GM12878 (cell line): ENCODE results near the gene SORCS1. TPM values are rescaled to one million over a fixed set of nuclear protein-coding genes. Genes with fewer than 3 reads are reported as not detected.

Experiments
- CUX1 ChIP-seq: IDR thresholded peaks from 2 replicates; pipeline ENCODE4 v1.6.1; 2012; ENCODE audit warnings: improper control_type of control experiment, low read depth, low read length; ENCODE audit not compliant: insufficient replicate concordance
- SRF ChIP-seq, 2 experiments: IDR thresholded peaks; 2 replicates each; pipeline ENCODE4 v1.6.1; 2011; ENCODE audit warnings: low read depth in 2 of 2, low read length in 2 of 2, mild to moderate bottlenecking in 1 of 2, moderate library complexity in 1 of 2
- ZNF622 ChIP-seq: fragments of 450-650 bp; IDR thresholded peaks from 2 replicates; pipeline ENCODE4 v1.6.1; 2017; ENCODE audit warnings: mild to moderate bottlenecking, inconsistent platforms
- polyA plus RNA-seq, 11 experiments: library from polyadenylated mRNA; depleted of rRNA in 4 of 11; unstranded in 6 of 11; stranded (reverse) in 5 of 11; fragments of >200 nt; fragmentation: Nextera tagmentation in 4 of 11; fragmentation: Illumina TruSeq in 1 of 11; extraction: Ambion mirVana in 4 of 11; extraction: Trizol in 1 of 11; gene quantifications; 1 replicate in 1 of 11; 2 replicates in 10 of 11; pipeline versions ENCODE4 v1.2.1 to v1.2.3, GENCODE V29; 2011 to 2016; ENCODE audit warnings: inconsistent platforms in 2 of 11, missing spikeins in 2 of 11, low read depth in 1 of 11
- total RNA-seq, 4 experiments: library from RNA; depleted of rRNA in 3 of 4; stranded (reverse); fragments of >200 nt in 3 of 4; fragmentation: Illumina TruSeq in 1 of 4; extraction: Trizol in 1 of 4; gene quantifications; 2 replicates each; pipeline versions ENCODE4 v1.2.1 to v1.2.3, GENCODE V29; 2013 to 2021
- TF ChIP-seq, protein P1 (sequence below): fragments of 450-650 bp; IDR thresholded peaks from 2 replicates; pipeline ENCODE4 v1.6.1; 2016; ENCODE audit warnings: mild to moderate bottlenecking, moderate library complexity, borderline replicate concordance

SORCS1 gene
- total and polyA plus RNA-seq, 10 of the 15 experiments (the other 5 are each of a cell fraction or from before 2014, with no cell fraction given): 0.02 to 9.6 (median 0.06) TPM; not detected in 3

DNA sequence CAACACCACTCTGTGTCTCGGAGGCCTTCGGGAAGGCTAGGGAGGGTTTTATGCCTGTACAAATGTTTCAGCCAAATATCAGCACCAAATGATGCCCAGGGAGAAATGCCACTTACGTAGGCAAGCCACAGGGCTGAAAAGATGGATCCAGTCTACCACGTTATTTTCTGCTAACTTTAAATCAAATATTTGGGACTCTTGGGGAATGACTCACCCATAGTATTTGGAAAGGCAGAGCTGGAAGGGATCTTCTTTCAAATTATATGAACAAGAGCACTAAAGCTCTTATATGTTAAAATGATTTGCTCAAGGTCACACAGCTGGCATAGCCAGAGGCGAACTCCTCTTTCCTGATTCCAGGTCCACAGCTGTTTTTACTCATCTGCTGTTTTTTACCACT lies 591.4 kb downstream of the SORCS1 start (continued):
- no peak for TF ChIP-seq CUX1
- no peak for TF ChIP-seq ZNF622
- TF ChIP-seq SRF (IDR thresholded peaks at IDR 0.05; ENCODE audit: low read depth in 2 of 2, low read length in 2 of 2): no peak
- TF ChIP-seq, protein P1, sequence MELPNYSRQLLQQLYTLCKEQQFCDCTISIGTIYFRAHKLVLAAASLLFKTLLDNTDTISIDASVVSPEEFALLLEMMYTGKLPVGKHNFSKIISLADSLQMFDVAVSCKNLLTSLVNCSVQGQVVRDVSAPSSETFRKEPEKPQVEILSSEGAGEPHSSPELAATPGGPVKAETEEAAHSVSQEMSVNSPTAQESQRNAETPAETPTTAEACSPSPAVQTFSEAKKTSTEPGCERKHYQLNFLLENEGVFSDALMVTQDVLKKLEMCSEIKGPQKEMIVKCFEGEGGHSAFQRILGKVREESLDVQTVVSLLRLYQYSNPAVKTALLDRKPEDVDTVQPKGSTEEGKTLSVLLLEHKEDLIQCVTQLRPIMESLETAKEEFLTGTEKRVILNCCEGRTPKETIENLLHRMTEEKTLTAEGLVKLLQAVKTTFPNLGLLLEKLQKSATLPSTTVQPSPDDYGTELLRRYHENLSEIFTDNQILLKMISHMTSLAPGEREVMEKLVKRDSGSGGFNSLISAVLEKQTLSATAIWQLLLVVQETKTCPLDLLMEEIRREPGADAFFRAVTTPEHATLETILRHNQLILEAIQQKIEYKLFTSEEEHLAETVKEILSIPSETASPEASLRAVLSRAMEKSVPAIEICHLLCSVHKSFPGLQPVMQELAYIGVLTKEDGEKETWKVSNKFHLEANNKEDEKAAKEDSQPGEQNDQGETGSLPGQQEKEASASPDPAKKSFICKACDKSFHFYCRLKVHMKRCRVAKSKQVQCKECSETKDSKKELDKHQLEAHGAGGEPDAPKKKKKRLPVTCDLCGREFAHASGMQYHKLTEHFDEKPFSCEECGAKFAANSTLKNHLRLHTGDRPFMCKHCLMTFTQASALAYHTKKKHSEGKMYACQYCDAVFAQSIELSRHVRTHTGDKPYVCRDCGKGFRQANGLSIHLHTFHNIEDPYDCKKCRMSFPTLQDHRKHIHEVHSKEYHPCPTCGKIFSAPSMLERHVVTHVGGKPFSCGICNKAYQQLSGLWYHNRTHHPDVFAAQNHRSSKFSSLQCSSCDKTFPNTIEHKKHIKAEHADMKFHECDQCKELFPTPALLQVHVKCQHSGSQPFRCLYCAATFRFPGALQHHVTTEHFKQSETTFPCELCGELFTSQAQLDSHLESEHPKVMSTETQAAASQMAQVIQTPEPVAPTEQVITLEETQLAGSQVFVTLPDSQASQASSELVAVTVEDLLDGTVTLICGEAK: no peak
- TF ChIP-seq, all 136 proteins: peak for 0
